ENCODE results near the gene MEST.
"Not testable (repeated sequence)": the region's sequence is repeated elsewhere in the genome, so short reads cannot be mapped to it uniquely, and the experiment has no call there.

Gene MEST

DNA sequence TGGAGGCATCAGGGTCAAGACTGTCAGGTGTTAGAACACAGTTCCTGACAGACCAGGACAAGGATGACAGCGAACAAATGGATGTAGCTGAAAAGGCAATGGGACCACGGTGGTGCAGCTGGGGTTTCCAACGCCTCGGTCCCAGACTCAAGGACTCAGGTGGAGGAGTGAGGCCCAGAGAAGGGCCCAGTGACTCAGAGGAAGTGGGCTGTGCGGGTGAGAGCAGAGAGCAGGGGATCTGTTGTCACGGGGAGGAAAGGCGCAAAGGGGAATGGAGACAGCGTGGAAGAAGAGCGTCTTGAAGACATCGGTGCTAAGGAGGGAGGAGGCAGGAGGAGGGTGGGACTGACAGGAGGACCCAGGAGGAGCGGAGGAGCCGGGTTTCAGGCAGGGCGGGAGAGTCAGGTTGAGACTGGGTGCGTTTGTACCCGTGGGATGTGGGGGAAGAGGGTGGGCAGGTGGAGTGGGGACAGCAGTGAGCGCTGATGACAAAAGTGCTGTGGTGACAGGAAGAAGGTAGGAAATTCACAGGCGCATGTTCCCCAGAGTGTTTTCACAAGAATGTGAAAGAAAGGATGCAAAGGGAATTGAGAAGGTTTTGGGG is 36.0 kb downstream of the MEST start:
- DNase-seq, result not testable (repeated sequence)

DNA sequence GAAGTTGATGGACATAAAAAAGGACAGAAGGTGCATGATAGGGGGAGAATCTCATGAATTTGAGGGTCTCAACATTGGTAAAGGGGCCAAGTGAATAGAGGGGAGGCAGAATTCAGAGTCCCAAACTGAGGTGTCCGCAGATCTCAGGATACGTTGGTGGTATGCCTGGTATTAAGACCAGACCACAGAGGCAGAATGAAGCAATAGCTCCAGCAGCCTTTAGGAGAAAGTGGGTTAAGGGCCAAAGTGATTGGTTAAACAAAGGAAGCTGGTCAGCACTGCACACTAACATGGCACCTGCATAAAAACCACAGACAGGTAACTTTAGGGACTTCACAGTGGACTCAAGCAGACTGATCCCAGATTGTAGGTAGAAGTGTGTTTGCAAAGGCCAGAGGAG is 37.5 kb downstream of the MEST start:
- no peak for DNase-seq

DNA sequence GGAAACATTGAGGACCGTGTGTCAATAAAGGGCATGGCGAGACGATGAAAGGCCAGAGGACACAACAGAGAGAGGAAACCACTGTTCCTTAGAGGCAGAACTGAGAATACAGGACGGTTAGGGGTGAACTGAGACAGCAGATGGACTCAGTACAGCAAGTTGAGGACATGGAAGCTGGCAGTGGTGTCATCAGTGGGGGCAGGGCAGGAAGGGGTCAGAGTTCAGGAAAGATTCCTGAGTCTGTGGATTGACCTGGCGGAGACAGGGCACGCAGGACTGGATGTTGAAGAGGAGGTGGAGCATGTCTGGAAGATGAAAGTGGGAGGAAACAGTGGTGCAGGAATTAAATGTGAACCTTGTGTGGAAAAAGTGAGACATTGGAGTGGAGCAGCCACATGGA is 46.0 kb downstream of the MEST start:
- DNase-seq, result not testable (repeated sequence)

DNA sequence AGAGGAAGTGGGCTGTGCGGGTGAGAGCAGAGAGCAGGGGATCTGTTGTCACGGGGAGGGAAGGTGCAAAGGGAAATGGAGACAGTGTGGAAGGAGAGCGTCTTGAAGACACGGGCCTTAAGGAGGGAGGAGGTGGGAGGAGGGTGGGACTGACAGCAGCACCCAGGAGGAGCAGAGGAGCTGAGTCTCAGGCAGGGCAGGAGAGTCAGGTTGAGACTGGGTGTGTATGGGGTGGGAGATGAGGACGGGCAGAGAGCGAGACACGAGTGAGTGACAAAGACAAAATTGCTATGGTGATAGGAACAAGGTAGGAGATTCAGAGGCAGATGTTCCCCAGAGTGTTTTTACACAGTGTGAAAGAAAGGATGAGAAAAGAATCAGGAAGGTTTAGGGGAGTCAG is 49.4 kb downstream of the MEST start:
- DNase-seq, result not testable (repeated sequence)

DNA sequence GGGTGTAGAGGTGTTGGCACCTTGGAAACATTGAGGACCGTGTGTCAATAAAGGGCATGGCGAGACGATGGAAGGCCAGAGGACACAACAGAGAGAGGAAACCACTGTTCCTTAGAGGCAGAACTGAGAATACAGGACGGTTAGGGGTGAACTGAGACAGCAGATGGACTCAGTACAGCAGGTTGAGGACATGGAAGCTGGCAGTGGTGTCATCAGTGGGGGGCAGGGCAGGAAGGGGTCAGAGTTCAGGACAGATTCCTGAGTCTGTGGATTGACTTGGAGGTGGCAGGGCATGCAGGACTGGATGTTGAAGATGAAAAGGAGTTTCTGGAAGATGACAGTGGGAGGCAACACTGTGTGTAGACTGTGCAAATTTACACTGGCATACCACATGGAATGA is 50.4 kb downstream of the MEST start:
- DNase-seq, result not testable (repeated sequence)

DNA sequence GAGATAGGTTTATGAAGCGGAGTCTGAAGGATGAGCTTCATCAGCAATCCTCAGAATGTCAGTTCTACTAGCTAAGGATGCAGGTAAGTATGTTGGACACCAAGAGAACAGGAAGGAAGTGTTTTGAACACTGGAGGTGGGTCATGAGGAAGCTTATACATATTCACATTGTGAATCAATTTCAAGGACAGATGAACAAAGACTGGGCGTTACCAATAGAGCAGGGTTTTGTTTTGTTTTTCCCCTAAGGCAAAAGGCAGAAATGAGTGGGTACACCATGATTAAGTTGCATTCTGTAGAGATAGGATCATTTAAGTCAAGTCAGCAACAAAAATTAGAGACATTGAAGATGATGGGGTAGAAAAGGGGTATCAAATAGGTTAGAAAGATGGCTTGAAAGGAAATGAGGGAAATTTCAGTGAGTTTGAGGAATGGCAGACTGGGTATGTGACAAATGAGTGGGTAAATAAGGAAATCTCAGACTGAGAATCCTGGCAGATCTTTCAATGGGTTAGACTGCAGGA is 51.7 kb downstream of the MEST start:
- DNase-seq, result no peak

DNA sequence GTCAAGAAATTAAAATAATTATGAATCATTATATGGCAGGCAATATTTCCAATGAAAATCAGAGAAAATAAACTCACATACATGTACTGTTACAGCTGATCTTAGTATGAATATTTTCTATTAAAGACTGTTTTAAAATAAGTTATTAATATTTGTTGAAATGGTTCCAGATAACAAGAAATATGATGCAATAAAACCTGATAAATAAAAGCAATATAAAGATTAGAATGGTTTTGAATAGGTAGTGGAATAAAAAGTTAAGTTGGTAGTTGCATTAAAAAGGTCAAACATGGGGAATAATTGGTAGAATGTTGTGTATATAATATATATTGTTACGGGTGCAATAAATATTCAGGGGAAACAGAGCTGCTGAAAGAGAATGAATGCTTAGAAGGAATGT is 52.5 kb downstream of the MEST start:
- DNase-seq, result no peak

DNA sequence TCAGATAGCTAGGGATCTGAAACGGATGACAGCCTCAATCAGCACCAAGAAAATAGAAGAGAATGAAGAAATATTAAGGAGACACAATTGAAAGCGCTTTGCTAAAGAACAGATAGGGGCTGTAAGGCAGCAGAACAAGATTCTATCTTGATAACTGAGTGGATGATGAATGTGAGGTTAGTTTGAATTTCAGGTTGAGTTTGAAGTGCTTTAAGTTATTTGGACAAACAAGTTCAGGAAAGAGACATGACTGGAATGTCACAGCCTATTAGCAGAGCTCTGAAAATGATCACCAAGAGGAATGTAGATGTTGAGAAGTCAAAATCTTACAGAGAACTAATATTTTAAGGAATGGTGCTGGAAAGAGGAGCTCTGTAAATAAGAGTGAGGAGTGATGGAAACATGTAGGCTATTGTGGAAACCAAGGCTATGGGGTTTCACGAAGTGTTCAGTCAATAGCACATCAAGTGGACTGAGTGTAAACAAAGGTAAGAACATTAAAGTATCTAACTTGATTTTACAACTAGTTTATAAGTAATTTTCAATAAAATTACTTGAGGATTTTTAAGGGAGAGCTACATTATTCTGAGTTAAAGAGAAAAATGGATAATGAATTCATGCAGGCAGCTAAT is 61.6 kb downstream of the MEST start:
- no peak for DNase-seq

DNA sequence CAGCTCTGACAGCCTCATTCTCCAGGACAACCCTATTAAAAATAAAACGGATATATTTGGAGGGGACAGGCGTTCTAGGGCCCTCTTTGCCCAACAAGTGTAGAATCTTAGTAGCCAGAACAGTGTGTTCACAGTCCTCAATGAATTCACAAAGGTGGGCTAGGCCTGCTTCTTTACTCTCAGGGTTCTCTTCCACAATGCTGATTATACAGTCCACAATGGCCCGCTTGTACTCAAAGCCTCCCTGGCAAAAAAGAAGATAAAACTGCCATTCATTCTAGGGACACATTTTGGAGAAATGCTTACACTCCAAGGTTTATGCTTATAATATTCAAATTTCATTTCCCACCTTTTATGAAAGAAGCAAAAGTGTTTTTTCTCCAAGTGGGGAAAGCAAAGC is 62.6 kb downstream of the MEST start:
- no peak for DNase-seq
